Astrocyte of the spinal cord (primary cell): ENCODE data around the gene KCNQ1.

Source experiments
- DNase-seq: peaks from one replicate; pipeline ENCODE4 v3.0.0; 2011; ENCODE audit warnings: low read depth, low spot score
- H3K4me3 ChIP-seq: 2 replicates; pipeline ENCODE4 v1.5.1; 2011; ENCODE audit warnings: low read depth, mild to moderate bottlenecking, low read length, moderate library complexity
- CTCF ChIP-seq: IDR thresholded peaks from 2 replicates; pipeline ENCODE4 v1.5.1; 2012; ENCODE audit warnings: low read depth, mild to moderate bottlenecking, low read length, inconsistent platforms
- in situ Hi-C: cut with HindIII; loops from 2 replicates; pipeline ENCODE4 v1.10.0; 2017; ENCODE audit warnings: low sequenced_read_pairs

The KCNQ1 gene

GRCh38 chr11:2794046-2794967, 349.5 kb downstream of the KCNQ1 start:
- DNase-seq, result no peak
- no peak for TF ChIP-seq CTCF
- in situ Hi-C loops, result no loop called here
- H3K4me3 ChIP-seq, result no peak overlapping the region

GRCh38 chr11:2794968-2795322, 350.1 kb downstream of the KCNQ1 start:
- H3K4me3 ChIP-seq, result no peak overlapping the region
- TF ChIP-seq CTCF, result no peak
- in situ Hi-C loops, result no loop called here
- no peak for DNase-seq

- in situ Hi-C loops, result no loop called here
- H3K4me3 ChIP-seq, result no peak overlapping the region
- no peak for TF ChIP-seq CTCF
- no peak for DNase-seq
Measured at GRCh38 chr11:2795491-2795991, 350.7 kb downstream of the KCNQ1 start.

- in situ Hi-C loops, result no loop called here
- DNase-seq, result no peak
- TF ChIP-seq CTCF, result no peak
- no peak overlapping the region for H3K4me3 ChIP-seq
Measured at GRCh38 chr11:2796091-2796490, 351.3 kb downstream of the KCNQ1 start.

GRCh38 chr11:2796508-2797113, 351.8 kb downstream of the KCNQ1 start:
- H3K4me3 ChIP-seq, result no peak overlapping the region
- no peak for TF ChIP-seq CTCF
- in situ Hi-C loops, result no loop called here
- DNase-seq, result no peak

- TF ChIP-seq CTCF, result no peak
- in situ Hi-C loops, result no loop called here
- DNase-seq, result no peak
- no peak overlapping the region for H3K4me3 ChIP-seq
Measured at GRCh38 chr11:2797121-2797711, 352.4 kb downstream of the KCNQ1 start.
